ENCODE results near the gene RAPGEF1.

- no peak for TF ChIP-seq EZH2 (IDR thresholded peaks at IDR 0.05)
- no peak for TF ChIP-seq FOXP2 (optimal IDR thresholded peaks at IDR 0.05; ENCODE audit: control extremely low read depth, extremely low read length, insufficient read depth)
- TF ChIP-seq POLR2AphosphoS5 (IDR thresholded peaks at IDR 0.05; ENCODE audit: borderline replicate concordance, low read depth, low read length) = no peak
Measured at GRCh38 chr9:131596430-131596743, 143.5 kb downstream of the RAPGEF1 start.

All from SK-N-MC (cell line).